GM12878 (cell line): ENCODE measurements around the gene LTBP3. TPM values are rescaled to one million over a fixed set of nuclear protein-coding genes. Genes with fewer than 3 reads are reported as not detected.

Source experiments
- ATAC-seq: fragments of 200-7000 bp; cut with Tn5 transposase; 3 replicates; pipeline ENCODE4 v1.9.1; 2020; ENCODE audit warnings: mild to moderate bottlenecking, moderate library complexity
- BruUV-seq: library from RNA; stranded (reverse); fragments of 400-500 nt; replicated peaks from 2 replicates; lab custom pipeline; 2021; lab: Mats Ljungman, UMichigan
- CTCF ChIA-PET: fragments of 300-600 bp; sonication (Branson Sonifier 250); formaldehyde crosslinking; extraction: SDS; loops from one replicate; lab custom pipeline; 2021; ENCODE audit warnings: inconsistent platforms; lab: Yijun Ruan, JAX
- POLR2A ChIA-PET: fragments of 350-600 bp; formaldehyde crosslinking; extraction: SDS; loops from one replicate; lab custom pipeline; 2021; ENCODE audit warnings: inconsistent platforms; lab: Charles Lee
- RAD21 ChIA-PET: fragments of 300-600 bp; sonication (Branson Sonifier 250); formaldehyde crosslinking; loops from one replicate; lab custom pipeline; 2023; ENCODE audit warnings: antibody characterized with exemption; ENCODE audit not compliant: unreplicated experiment; lab: Charles Lee
- SMC1A ChIA-PET: fragments of 300-600 bp; sonication (Branson Sonifier 250); formaldehyde crosslinking; loops from one replicate; lab custom pipeline; 2023; ENCODE audit not compliant: unreplicated experiment, uncharacterized antibody; lab: Charles Lee
- DNase-seq: peaks from one replicate; pipeline ENCODE4 v3.0.0-alpha.2; 2011; ENCODE audit warnings: low read depth, low spot score
- FAIRE-seq: peaks from 3 replicates; lab custom pipeline; 2011; peaks lifted over from hg19 to GRCh38; lab: Jason Lieb, UNC
- H2AFZ ChIP-seq: 2 replicates; pipeline ENCODE4 v1.6.0; 2011; ENCODE audit warnings: low read depth, low read length, control low read depth; ENCODE audit not compliant: control insufficient read depth
- H3K27ac ChIP-seq: 2 replicates; pipeline ENCODE4 v1.5.1; 2011; ENCODE audit warnings: control low read depth; ENCODE audit not compliant: control insufficient read depth, insufficient read depth
- H3K27me3 ChIP-seq, 2 experiments: replicated peaks in 1 of 2; 2 replicates each; pipeline versions ENCODE4 v1.6.0 to v1.6.1; 2011; ENCODE audit warnings: low read length in 1 of 2; ENCODE audit not compliant: control insufficient read depth in 2 of 2, insufficient read depth in 2 of 2
- H3K36me3 ChIP-seq, 2 experiments: 2 replicates each; pipeline ENCODE4 v1.5.1; 2011; ENCODE audit warnings: low read length in 1 of 2; ENCODE audit not compliant: control insufficient read depth in 2 of 2, insufficient read depth in 2 of 2
- H3K4me1 ChIP-seq: 2 replicates; pipeline ENCODE4 v1.6.1; 2011; ENCODE audit warnings: mild to moderate bottlenecking, low read length, moderate library complexity, mixed read lengths; ENCODE audit not compliant: control insufficient read depth, insufficient read depth
- H3K4me2 ChIP-seq: 2 replicates; pipeline ENCODE4 v1.6.0; 2011; ENCODE audit warnings: control low read depth; ENCODE audit not compliant: control insufficient read depth, insufficient read depth
- H3K4me3 ChIP-seq: fragments of 200-600 bp; sonication (generic); 2 replicates; pipeline ENCODE4 v1.5.1; 2016
- H3K79me2 ChIP-seq: 2 replicates; pipeline ENCODE4 v1.6.0; 2011; ENCODE audit warnings: low read length; ENCODE audit not compliant: control insufficient read depth, insufficient read depth
- H3K9ac ChIP-seq: 2 replicates; pipeline ENCODE4 v1.8.0; 2011; ENCODE audit warnings: low read length, control low read depth, mixed read lengths; ENCODE audit not compliant: control insufficient read depth, insufficient read depth
- H3K9me3 ChIP-seq: replicated peaks from 3 replicates; pipeline ENCODE4 v1.5.1; 2011; ENCODE audit warnings: mild to moderate bottlenecking, low read length; ENCODE audit not compliant: control insufficient read depth, insufficient read depth
- H4K20me1 ChIP-seq: 2 replicates; pipeline ENCODE4 v1.6.0; 2011; ENCODE audit not compliant: control insufficient read depth, insufficient read depth
- FOXK2 ChIP-seq: fragments of 450-650 bp; IDR thresholded peaks from 2 replicates; pipeline ENCODE4 v1.6.1; 2017; ENCODE audit warnings: mild to moderate bottlenecking, moderate library complexity
- TBL1XR1 ChIP-seq: IDR thresholded peaks from 2 replicates; pipeline ENCODE4 v1.6.1; 2012; ENCODE audit warnings: low read depth, low read length, improper control_type of control experiment
- WGBS: methylation state at CpG from one replicate; pipeline ENCODE4 v1.1.6; 2016; ENCODE audit warnings: low lambda C conversion rate; ENCODE audit not compliant: insufficient replicate concordance, insufficient coverage; ENCODE audit errors: missing lambda C conversion rate; 5-methylcytosine and 5-hydroxymethylcytosine counted together
- in situ Hi-C: fragments of 300-500 bp; cut with MboI; formaldehyde crosslinking; loops from 9 replicates; pipeline ENCODE4 v1.14.3; 2018; ENCODE audit warnings: mixed read lengths
- intact Hi-C: fragments of 100-400 bp; cut with micrococcal nuclease; formaldehyde crosslinking; loops from one replicate; pipeline ENCODE4 v1.14.2; 2022; ENCODE audit not compliant: unreplicated experiment
- polyA plus RNA-seq, 11 experiments: library from polyadenylated mRNA; depleted of rRNA in 4 of 11; unstranded in 6 of 11; stranded (reverse) in 5 of 11; fragments of >200 nt; fragmentation: Nextera tagmentation in 4 of 11; fragmentation: Illumina TruSeq in 1 of 11; extraction: Ambion mirVana in 4 of 11; extraction: Trizol in 1 of 11; gene quantifications; 1 replicate in 1 of 11; 2 replicates in 10 of 11; pipeline versions ENCODE4 v1.2.1 to v1.2.3, GENCODE V29; 2011 to 2016; ENCODE audit warnings: inconsistent platforms in 2 of 11, missing spikeins in 2 of 11, low read depth in 1 of 11
- total RNA-seq, 4 experiments: library from RNA; depleted of rRNA in 3 of 4; stranded (reverse); fragments of >200 nt in 3 of 4; fragmentation: Illumina TruSeq in 1 of 4; extraction: Trizol in 1 of 4; gene quantifications; 2 replicates each; pipeline versions ENCODE4 v1.2.1 to v1.2.3, GENCODE V29; 2013 to 2021
- TF ChIP-seq, protein P1 (sequence below): fragments of 450-650 bp; IDR thresholded peaks from 2 replicates; pipeline ENCODE4 v1.6.1; 2016; ENCODE audit warnings: mild to moderate bottlenecking, moderate library complexity, borderline replicate concordance

The LTBP3 gene
- total and polyA plus RNA-seq, 10 of the 15 experiments (the other 5 are each of a cell fraction or from before 2014, with no cell fraction given), result 2.2 to 12.2 (median 6.2) TPM; not detected in 2

DNA sequence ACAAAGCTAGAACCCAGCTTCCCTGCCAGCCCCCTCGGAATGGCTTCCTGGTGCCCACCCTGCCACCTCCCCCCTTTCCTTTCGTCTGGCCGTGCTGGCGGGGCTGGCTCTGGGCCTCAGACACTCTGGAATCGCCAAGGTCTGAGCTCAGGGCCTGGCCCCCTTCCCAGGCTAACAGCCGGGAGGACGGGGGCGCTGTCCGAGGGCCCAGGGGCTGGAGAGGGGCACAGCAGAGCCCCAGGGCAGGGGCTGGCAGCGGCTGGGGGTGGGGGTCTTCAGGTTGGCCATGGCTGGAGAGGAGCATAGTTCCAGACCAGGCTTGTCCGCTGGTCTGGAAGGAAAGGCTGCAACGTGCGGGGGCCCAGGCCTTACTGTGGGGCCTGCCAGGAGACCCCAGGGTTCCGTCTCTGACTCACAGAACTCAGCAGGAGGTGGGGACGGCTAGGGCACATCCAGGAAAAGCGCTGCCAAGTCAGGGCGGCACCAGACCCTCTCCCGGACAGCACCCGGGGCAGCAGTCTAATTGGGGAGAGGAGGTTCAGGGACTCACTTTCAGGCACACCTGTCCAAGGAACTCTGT, 861 bp upstream of the LTBP3 start (continued):
- no peak for TF ChIP-seq FOXK2
- no peak for TF ChIP-seq TBL1XR1

DNA sequence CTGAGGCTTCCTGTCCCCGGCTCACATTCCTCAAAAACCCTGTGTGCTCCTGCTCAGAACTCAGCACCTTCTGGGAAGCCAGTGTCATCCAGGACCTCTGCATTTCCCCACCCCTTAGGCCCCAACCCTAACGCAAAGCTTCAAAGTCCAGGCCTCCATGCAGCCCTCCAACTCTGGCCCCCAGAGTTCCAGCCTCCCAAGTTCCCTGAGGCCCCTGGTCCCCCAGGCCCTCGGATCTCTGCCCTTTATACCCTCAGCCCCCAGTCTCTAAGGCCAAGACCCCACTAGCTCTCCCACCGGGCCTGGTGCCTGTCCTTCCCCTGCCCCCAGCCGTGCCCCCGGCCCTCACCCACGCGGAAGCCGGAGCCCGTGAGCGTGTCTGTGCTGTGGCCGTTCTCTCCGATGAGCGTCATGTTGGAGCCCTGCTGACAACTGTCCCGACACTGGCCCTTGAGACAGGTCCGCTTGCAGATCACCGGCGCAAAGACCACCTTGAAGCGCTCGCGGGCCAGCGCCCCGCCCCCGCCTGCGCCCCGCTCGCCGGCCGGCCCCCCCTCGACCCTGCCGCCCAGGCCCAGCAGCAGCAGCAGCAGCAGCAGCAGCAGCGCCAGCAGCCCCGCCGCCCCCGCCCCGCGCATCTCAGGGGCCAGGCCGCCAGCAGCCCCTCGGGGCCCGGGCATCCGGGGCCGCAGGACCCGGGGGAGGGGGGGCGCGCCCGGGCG, 718 bp downstream of the LTBP3 start:
- ChIA-PET POLR2A (no interaction called here), SMC1A (interaction anchor here (0.6 kb wide), 1 partner anchor 332 kb away, joined by 3 read pairs; no protein-coding TSS in a partner anchor), CTCF (interaction anchor here (0.6 kb wide), 1 partner anchor 17 kb away, joined by 3 read pairs; no protein-coding TSS in a partner anchor), RAD21 (interaction anchor here (1.1 kb wide), 1 partner anchor 17 kb away, joined by 3 read pairs; no protein-coding TSS in a partner anchor)
- Histone ChIP-seq H3K9me3 (no peaks in the 10 kb centered on the region), H3K9ac (no peak overlapping the region; the same call in 1 of the 2 replicates), H2AFZ (no peak overlapping the region), H3K27ac (no peak overlapping the region), H3K4me1 (no peaks in the 10 kb centered on the region), H3K4me3 (no peak overlapping the region), H4K20me1 (no peaks in the 10 kb centered on the region), H3K4me2 (no peak overlapping the region), H3K27me3 (no peaks in the 10 kb centered on the region; a peak in 2 of 4 replicates), H3K79me2 (no peaks in the 10 kb centered on the region), H3K36me3 (no peaks in the 10 kb centered on the region)
- WGBS, result 65% methylated on average over 14 of the region's 47 CpGs
- no peak for DNase-seq
- ATAC-seq, result no peak
- in situ Hi-C loops (no loop called here), intact Hi-C loops (no loop called here)
- BruUV-seq, result no TSS peak
- TF ChIP-seq, protein P1, sequence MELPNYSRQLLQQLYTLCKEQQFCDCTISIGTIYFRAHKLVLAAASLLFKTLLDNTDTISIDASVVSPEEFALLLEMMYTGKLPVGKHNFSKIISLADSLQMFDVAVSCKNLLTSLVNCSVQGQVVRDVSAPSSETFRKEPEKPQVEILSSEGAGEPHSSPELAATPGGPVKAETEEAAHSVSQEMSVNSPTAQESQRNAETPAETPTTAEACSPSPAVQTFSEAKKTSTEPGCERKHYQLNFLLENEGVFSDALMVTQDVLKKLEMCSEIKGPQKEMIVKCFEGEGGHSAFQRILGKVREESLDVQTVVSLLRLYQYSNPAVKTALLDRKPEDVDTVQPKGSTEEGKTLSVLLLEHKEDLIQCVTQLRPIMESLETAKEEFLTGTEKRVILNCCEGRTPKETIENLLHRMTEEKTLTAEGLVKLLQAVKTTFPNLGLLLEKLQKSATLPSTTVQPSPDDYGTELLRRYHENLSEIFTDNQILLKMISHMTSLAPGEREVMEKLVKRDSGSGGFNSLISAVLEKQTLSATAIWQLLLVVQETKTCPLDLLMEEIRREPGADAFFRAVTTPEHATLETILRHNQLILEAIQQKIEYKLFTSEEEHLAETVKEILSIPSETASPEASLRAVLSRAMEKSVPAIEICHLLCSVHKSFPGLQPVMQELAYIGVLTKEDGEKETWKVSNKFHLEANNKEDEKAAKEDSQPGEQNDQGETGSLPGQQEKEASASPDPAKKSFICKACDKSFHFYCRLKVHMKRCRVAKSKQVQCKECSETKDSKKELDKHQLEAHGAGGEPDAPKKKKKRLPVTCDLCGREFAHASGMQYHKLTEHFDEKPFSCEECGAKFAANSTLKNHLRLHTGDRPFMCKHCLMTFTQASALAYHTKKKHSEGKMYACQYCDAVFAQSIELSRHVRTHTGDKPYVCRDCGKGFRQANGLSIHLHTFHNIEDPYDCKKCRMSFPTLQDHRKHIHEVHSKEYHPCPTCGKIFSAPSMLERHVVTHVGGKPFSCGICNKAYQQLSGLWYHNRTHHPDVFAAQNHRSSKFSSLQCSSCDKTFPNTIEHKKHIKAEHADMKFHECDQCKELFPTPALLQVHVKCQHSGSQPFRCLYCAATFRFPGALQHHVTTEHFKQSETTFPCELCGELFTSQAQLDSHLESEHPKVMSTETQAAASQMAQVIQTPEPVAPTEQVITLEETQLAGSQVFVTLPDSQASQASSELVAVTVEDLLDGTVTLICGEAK, result no peak
- FAIRE-seq, result no peak
